Endodermal cell (in vitro differentiated cells): ENCODE results near the gene CLDN22. TPM values are rescaled to one million over a fixed set of nuclear protein-coding genes. Genes with fewer than 3 reads are reported as not detected.
"Not testable (repeated sequence)": the region's sequence is repeated elsewhere in the genome, so short reads cannot be mapped to it uniquely, and the experiment has no call there.

Source experiments
- DNase-seq: peaks from one replicate; pipeline ENCODE4 v3.0.0-alpha.2; 2017
- H3K27ac ChIP-seq: 2 replicates; pipeline ENCODE4 v1.5.1; 2013; ENCODE audit warnings: mild to moderate bottlenecking, low read depth, low read length, moderate library complexity
- H3K27me3 ChIP-seq: 2 replicates; pipeline ENCODE4 v1.6.1; 2013; ENCODE audit warnings: mild to moderate bottlenecking, low read length, moderate library complexity; ENCODE audit not compliant: insufficient read depth, control insufficient read depth, poor library complexity, severe bottlenecking
- H3K36me3 ChIP-seq: 2 replicates; pipeline ENCODE4 v1.7.0; 2013; ENCODE audit warnings: mild to moderate bottlenecking, low read length, moderate library complexity; ENCODE audit not compliant: control insufficient read depth, insufficient read depth
- H3K4me1 ChIP-seq: one replicate; pipeline ENCODE4 v1.7.0; 2013; ENCODE audit warnings: low read length; ENCODE audit not compliant: control insufficient read depth, insufficient read depth
- H3K4me3 ChIP-seq: 2 replicates; pipeline ENCODE4 v1.5.1; 2013; ENCODE audit warnings: mild to moderate bottlenecking, low read length, moderate library complexity
- H3K9ac ChIP-seq: 2 replicates; pipeline ENCODE4 v1.6.1; 2013; ENCODE audit warnings: mild to moderate bottlenecking, low read length, moderate library complexity; ENCODE audit not compliant: poor library complexity, severe bottlenecking; ENCODE audit errors: extremely low read depth
- H3K9me3 ChIP-seq: 2 replicates; pipeline ENCODE4 v1.6.1; 2013; ENCODE audit warnings: mild to moderate bottlenecking, low read length, moderate library complexity; ENCODE audit not compliant: control insufficient read depth
- H3K27ac Mint-ChIP-seq: 2 replicates; pipeline ENCODE4 v1.8.0; 2020; ENCODE audit warnings: mixed read lengths
- H3K27me3 Mint-ChIP-seq: 2 replicates; pipeline ENCODE4 v1.8.0; 2021; ENCODE audit warnings: mild to moderate bottlenecking, mixed read lengths; ENCODE audit not compliant: insufficient read depth
- H3K36me3 Mint-ChIP-seq: 2 replicates; pipeline ENCODE4 v1.8.0; 2020; ENCODE audit warnings: low read depth, mixed read lengths
- H3K4me1 Mint-ChIP-seq: 2 replicates; pipeline ENCODE4 v1.8.0; 2020; ENCODE audit warnings: mixed read lengths
- H3K4me3 Mint-ChIP-seq: 2 replicates; pipeline ENCODE4 v1.8.0; 2020; ENCODE audit warnings: mild to moderate bottlenecking, moderate library complexity, mixed read lengths
- H3K9me3 Mint-ChIP-seq: 2 replicates; pipeline ENCODE4 v1.8.0; 2020; ENCODE audit warnings: mild to moderate bottlenecking, mixed read lengths
- WGBS, 2 experiments: methylation state at CpG; one replicate each; pipeline versions ENCODE4 v1.1.5 to v1.1.7; 2013; ENCODE audit warnings: missing lambda C conversion rate in 2 of 2, mixed read lengths in 1 of 2; ENCODE audit not compliant: insufficient coverage in 1 of 2, insufficient read length in 1 of 2; 5-methylcytosine and 5-hydroxymethylcytosine counted together
- total RNA-seq, 2 donors: library from RNA; stranded (reverse); fragmentation: NEBNext Ultra II Directional in 1 of 2; extraction: Animal tissue kit (Norgen Biotek cat#: 25700) in 1 of 2; gene quantifications; 2 replicates in 1 of 2; 3 replicates in 1 of 2; pipeline ENCODE4 v1.2.1, GENCODE V29; 2021
- TF ChIP-seq, protein P1 (sequence below): fragments of 200-600 bp; sonication (generic); conservative IDR thresholded peaks from 2 replicates; pipeline ENCODE4 v1.5.0; 2021; ENCODE audit warnings: antibody characterized with exemption, mild to moderate bottlenecking

CLDN22 gene
- total RNA-seq, 2 donors from 2014 or later = 0.15 TPM; not detected in 1

DNA sequence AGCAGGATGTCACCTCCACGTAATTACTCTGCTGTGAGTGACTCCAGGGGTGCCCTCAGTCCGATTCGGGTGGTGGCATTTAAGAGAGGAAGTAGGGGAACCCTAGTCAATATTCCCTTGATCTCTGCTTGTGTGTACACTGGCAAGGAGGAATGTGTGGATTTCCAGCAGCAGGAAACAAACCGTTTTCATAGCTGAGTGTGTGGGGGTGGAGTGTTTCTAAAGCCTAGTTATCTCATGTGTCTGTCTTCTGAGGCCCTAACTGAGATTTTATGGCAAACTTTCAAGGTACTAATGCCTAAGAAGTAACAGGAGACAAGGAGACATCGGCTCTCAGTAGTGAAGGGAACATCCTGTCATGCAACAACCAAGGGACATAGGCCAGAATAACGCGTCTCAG lies 8.8 kb upstream of the CLDN22 start:
- H3K36me3 ChIP-seq = no peaks in the 10 kb centered on the region
- peaks cover 44% of the 10 kb centered on the region for H3K9me3 Mint-ChIP-seq
- H3K27ac ChIP-seq = no peak overlapping the region
- peak overlapping the region; percentile 31 for H3K27ac Mint-ChIP-seq
- peaks cover 13% of the 10 kb centered on the region for H3K4me1 ChIP-seq
- no peak overlapping the region for H3K9ac ChIP-seq
- no peaks in the 10 kb centered on the region for H3K27me3 ChIP-seq
- H3K4me1 Mint-ChIP-seq = peaks cover 16% of the 10 kb centered on the region
- TF ChIP-seq, protein P1, sequence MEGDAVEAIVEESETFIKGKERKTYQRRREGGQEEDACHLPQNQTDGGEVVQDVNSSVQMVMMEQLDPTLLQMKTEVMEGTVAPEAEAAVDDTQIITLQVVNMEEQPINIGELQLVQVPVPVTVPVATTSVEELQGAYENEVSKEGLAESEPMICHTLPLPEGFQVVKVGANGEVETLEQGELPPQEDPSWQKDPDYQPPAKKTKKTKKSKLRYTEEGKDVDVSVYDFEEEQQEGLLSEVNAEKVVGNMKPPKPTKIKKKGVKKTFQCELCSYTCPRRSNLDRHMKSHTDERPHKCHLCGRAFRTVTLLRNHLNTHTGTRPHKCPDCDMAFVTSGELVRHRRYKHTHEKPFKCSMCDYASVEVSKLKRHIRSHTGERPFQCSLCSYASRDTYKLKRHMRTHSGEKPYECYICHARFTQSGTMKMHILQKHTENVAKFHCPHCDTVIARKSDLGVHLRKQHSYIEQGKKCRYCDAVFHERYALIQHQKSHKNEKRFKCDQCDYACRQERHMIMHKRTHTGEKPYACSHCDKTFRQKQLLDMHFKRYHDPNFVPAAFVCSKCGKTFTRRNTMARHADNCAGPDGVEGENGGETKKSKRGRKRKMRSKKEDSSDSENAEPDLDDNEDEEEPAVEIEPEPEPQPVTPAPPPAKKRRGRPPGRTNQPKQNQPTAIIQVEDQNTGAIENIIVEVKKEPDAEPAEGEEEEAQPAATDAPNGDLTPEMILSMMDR = no peak
- peaks cover 54% of the 10 kb centered on the region for H3K9me3 ChIP-seq
- no peak overlapping the region for H3K4me3 Mint-ChIP-seq
- WGBS, 2 experiments = 83 to 84% methylated on average over 4 to 7 of the region's 7 CpGs
- H3K36me3 Mint-ChIP-seq = peaks cover 19% of the 10 kb centered on the region
- peak overlapping the region; percentile 69 for H3K4me3 ChIP-seq
- no peak for DNase-seq
- H3K27me3 Mint-ChIP-seq = peaks cover 4% of the 10 kb centered on the region

DNA sequence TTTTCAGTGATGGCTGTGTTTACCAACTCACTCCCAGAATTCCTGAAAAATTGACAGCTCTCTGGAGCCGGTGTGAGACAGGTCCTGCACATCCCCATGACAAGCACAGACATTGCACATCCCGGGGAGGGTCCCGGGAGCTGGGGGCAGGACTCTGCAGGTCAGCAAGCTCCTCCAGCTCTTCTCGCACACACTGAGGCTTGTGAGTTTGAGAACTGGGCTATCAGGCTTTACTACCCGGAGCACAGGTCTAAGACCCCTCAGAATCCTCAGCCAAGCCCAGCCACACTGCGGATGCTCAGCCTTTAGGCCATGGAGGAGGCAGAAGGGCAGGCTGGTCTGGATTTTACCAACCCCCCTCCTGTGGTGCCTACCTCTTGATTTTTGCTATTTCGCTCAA lies 7.8 kb upstream of the CLDN22 start:
- 93 to 100% methylated on average over 4 to 7 of the region's 7 CpGs for WGBS, 2 experiments
- TF ChIP-seq, protein P1 = no peak

DNA sequence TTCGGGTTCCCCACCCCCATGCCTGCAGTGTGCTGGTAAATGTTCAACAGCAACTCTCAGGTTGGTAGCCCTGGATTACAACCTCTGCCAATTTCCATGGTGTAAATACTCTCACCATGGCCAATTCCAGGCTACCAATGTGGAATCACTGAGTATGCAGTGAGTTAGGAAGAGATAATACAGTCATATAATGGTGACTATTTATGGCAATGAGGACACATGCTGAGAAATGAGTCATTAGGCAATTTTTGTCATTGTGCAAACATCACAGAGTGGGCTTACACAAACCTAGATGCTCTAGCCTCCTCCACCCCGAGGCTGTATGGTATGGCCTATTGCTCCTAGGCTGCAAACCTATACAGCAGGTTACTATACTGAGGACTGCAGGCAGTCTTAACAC lies 6.8 kb upstream of the CLDN22 start:
- Histone ChIP-seq H3K27ac (no peak overlapping the region), H3K4me3 (peak overlapping the region; percentile 56), H3K36me3 (no peaks in the 10 kb centered on the region), H3K27me3 (no peaks in the 10 kb centered on the region), H3K9me3 (peaks cover 54% of the 10 kb centered on the region), H3K9ac (no peak overlapping the region), H3K4me1 (peaks cover 13% of the 10 kb centered on the region)
- peaks cover 2% of the 10 kb centered on the region for H3K27me3 Mint-ChIP-seq
- TF ChIP-seq, protein P1 = no peak
- no peak for DNase-seq
- H3K27ac Mint-ChIP-seq = no peak overlapping the region
- H3K9me3 Mint-ChIP-seq = peaks cover 44% of the 10 kb centered on the region
- peaks cover 29% of the 10 kb centered on the region for H3K36me3 Mint-ChIP-seq
- no peak overlapping the region for H3K4me3 Mint-ChIP-seq
- WGBS, 2 experiments = 95 to 96% methylated on average over 2 of the region's 2 CpGs
- H3K4me1 Mint-ChIP-seq = peaks cover 15% of the 10 kb centered on the region

More for the DNA sequence above, 7.8 kb upstream of the CLDN22 start:
- Histone ChIP-seq H3K27me3 (no peaks in the 10 kb centered on the region), H3K4me3 (peak overlapping the region; percentile 69), H3K36me3 (no peaks in the 10 kb centered on the region), H3K9me3 (peaks cover 54% of the 10 kb centered on the region), H3K4me1 (peaks cover 13% of the 10 kb centered on the region), H3K27ac (no peak overlapping the region), H3K9ac (no peak overlapping the region)
- Mint-ChIP-seq H3K4me1 (peaks cover 15% of the 10 kb centered on the region), H3K27me3 (peaks cover 3% of the 10 kb centered on the region), H3K9me3 (peaks cover 44% of the 10 kb centered on the region), H3K27ac (no peak overlapping the region), H3K36me3 (peaks cover 26% of the 10 kb centered on the region), H3K4me3 (no peak overlapping the region)
- DNase-seq = no peak

DNA sequence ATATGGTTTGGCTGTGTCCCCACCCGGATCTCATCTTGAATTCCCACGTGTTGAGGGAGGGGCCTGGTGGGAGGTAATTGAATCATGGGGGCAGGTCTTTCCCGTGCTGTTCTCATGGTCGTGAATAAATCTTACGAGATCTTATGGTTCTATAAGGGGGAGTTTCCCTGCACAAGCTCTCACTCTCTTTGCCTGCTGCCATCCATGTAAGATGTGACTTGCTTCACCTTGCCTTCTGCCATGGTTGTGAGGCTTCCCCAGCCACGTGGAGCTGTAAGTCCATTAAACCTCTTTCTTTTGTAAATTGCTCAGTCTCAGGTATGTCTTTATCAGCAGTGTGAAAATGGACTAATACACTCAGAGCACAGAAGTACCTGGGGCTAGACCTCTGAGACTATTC lies 6.3 kb upstream of the CLDN22 start:
- Histone ChIP-seq H3K9me3 (peaks cover 52% of the 10 kb centered on the region), H3K4me3 (peak overlapping the region; percentile 56), H3K4me1 (peaks cover 13% of the 10 kb centered on the region)
- WGBS, 2 experiments = 90 to 93% methylated on average over 4 to 6 of the region's 6 CpGs
- H3K27ac ChIP-seq, DNase-seq, H3K9ac ChIP-seq, H3K27ac Mint-ChIP-seq, H3K36me3 ChIP-seq, H3K27me3 ChIP-seq, H3K4me3 Mint-ChIP-seq, H3K27me3 Mint-ChIP-seq: not testable (repeated sequence)
- peaks cover 33% of the 10 kb centered on the region for H3K36me3 Mint-ChIP-seq
- peaks cover 44% of the 10 kb centered on the region for H3K9me3 Mint-ChIP-seq
- H3K4me1 Mint-ChIP-seq = peaks cover 15% of the 10 kb centered on the region
